RPMI8226 (cell line): Measurements from ENCODE around the gene PCNA.
"Not testable (repeated sequence)": the region's sequence is repeated elsewhere in the genome, so short reads cannot be mapped to it uniquely, and the experiment has no call there.

ENCODE experiments used
- DNase-seq: peaks from one replicate; pipeline ENCODE4 v3.0.0-alpha.2; 2015

PCNA gene

GRCh38 chr20:5095454-5095853, 24.3 kb downstream of the PCNA start:
- no peak for DNase-seq

GRCh38 chr20:5092765-5093339, 26.9 kb downstream of the PCNA start:
- DNase-seq, result no peak

- DNase-seq, result no peak
These were observed 27.9 kb downstream of the PCNA start for GRCh38 chr20:5091902-5092301.

- DNase-seq, result no peak
These were observed 29.6 kb downstream of the PCNA start for GRCh38 chr20:5090191-5090590.

GRCh38 chr20:5088688-5089087, 31.1 kb downstream of the PCNA start:
- DNase-seq, result no peak

- peak; percentile 78 for DNase-seq
These were observed 34.4 kb downstream of the PCNA start for GRCh38 chr20:5085380-5085779.

GRCh38 chr20:5080384-5080877, 39.3 kb downstream of the PCNA start:
- peak; percentile 89 for DNase-seq

DNA sequence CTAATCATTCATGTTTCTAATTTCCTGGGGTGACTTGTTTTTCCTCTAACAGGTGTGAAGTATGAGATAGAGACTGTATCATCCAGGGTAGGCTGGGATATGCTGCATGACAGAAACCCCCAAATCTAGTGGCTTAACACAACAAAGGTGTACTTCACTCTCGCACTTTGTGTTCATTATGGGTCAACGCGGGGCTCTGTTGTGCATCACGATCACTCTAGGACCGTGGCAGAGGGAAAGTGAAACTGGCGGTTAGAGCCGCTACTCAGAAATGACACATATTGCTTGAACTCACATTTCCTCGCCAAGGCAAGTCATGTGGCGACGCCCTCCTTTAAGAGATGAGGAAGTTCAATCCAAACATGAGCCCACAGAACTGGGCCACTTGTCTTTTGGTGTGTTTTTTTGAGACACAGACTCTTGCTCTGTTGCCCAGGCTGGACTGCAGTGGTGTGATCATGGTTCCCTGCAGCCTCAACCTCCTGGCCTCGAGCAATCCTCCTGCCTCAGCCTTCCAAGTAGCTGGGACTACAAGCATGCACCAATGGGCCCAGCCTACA, 41.3 kb downstream of the PCNA start:
- peak; percentile 96 for DNase-seq

DNA sequence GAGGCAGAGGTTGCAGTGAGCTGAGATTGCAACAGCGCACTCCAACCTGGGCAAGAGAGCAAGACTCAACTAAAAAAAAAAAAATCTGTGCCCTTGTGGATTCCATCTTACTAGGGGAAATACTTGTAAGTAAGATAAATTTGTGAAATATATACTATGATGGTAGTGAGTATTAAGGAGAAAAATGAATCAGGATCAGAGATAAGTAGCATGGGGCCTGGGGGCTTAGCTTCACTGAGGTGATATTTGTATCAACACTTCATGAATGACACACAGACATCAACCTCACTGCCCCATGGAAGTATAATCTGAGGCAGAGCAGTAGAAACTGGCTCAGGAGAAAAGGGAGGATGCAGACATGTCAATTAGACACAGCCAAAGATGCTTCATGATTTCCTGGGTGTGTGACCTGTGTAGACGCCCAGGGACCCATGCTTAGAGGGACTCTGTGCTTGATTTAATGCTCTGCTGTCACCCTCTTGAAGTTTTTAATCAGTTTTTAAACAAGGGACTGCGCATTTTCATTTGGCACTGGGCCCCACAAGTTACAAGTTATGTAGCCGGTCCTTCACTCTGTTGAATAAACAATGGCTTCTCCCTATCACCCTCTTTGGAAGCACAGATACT, 41.9 kb downstream of the PCNA start:
- DNase-seq, result no peak

GRCh38 chr20:5076913-5077312, 42.8 kb downstream of the PCNA start:
- not testable (repeated sequence) for DNase-seq

DNA sequence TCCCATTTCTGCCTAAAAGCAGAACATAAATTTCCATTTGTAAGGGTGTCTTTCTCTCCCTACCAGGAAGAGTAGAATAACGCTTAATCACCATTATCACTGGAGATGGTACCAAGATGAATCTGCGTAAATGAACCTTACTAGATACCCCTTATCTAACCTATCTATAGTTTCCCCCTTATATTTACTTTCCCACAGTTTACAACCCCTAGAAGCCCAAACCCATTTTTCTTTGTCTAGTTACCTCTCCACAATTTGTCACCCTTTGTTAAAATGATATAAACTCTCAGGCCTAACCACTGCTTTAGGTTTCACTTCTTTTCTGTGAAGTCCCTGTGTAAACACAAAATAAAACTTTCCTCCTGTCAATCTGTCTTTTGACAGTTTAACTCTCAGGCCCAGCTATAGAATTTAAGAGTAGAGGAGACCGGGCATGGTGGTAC, 45.5 kb downstream of the PCNA start:
- no peak for DNase-seq

- DNase-seq, result peak; percentile 58
These were observed 46.0 kb downstream of the PCNA start for GRCh38 chr20:5073660-5074231.

- peak; percentile 92 for DNase-seq
These were observed 46.8 kb downstream of the PCNA start for GRCh38 chr20:5072756-5073659.

DNA sequence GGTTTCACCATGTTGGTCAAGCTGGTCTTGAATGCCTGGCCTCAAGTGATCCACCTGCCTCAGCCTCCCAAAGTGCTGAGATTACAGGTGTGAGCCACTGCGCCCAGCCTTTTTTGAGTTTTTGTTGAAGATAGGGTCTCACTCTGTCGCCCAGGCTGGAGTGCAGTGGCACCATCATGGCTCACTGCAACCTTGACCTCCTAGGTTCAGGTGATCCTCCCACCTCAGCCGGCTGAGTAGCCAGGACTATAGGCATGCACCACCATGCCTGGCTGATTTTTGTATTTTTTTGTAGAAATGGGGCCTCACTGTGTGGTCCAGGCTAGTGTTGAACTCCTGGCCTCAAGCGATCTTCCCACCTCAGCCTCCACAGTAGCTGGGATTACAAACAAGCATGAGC, 47.8 kb downstream of the PCNA start:
- not testable (repeated sequence) for DNase-seq

DNA sequence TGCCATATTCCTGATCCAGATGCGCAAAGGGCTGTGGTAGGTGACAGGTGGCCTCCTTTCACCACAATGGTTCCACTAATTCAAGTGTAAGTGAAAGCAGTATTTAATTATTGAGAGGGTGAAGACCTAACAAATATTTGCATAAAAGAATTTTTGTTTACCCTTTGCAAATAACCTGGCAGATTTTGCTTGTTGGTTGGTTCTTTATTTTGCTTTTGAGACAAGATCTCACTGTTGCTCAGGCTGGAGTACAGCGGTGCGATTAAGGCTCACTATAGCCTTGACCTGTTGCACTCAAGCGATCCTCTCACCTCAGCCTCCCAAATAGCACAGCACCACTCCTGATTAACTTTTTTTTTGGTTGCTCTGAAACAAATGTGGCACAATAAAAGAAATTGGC, 49.2 kb downstream of the PCNA start:
- DNase-seq, result no peak

GRCh38 chr20:5070081-5070480, 49.7 kb downstream of the PCNA start:
- no peak for DNase-seq

GRCh38 chr20:5069141-5069806, 50.5 kb downstream of the PCNA start:
- DNase-seq, result no peak

DNA sequence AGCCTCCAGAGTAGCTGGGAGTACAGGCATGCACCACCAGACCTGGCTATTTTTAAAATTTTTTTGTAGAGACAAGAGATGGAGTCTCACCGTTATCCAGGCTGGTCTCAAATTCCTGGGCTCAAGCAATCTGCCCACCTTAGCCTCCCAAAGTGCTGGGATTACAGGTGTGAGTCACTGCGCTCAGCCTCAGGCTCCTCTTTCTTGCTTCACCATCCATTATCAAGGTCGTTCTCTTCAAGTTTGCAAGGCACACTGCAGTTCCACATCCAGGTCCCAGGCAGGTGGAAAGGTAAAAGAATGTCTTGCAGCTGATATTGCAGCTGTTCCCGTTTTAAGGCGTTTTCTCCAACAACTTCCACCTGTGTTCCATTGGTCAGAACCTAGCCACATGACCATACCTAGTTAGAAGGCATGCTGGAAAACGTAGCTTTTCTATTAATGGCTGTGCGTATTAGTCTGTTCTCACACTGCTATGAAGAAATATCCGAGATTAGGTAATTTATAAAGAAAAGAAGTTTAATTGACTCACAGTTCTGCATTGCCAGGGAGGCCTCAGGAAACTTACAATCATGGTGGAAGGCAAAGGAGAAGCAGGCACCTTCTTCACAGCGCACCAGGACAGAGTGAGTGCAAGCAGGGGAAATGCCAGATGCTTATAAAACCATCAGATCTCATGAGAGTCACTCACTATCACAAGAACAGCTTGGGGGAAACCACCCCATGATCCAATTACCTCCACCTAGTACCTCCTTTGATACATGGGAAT, 51.7 kb downstream of the PCNA start:
- DNase-seq, result no peak

DNA sequence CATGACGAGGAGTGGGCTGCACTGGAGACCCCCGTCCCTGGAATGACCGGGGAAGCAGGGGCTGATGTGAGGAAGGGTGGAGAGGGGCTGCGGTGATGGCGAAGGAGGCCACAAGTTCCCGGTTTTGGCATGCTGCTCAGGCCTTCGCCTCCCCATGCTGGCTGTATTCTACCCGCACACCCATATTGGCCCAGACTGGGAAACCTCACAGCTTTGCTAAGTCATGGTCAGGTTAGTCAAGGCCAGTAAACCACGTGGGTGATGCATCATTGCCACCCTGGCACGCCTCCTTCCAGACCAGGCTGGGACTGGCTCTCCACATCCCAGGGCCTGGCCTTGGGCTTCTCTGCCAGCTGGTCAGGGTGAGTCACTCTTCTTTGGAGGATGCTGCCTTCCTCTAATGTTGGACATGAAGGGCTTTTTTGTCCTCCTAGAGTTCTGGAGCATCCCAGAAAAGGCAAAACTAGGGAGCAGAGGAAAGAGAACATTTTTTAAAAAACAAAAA, 53.8 kb downstream of the PCNA start:
- DNase-seq, result peak; percentile 17

DNA sequence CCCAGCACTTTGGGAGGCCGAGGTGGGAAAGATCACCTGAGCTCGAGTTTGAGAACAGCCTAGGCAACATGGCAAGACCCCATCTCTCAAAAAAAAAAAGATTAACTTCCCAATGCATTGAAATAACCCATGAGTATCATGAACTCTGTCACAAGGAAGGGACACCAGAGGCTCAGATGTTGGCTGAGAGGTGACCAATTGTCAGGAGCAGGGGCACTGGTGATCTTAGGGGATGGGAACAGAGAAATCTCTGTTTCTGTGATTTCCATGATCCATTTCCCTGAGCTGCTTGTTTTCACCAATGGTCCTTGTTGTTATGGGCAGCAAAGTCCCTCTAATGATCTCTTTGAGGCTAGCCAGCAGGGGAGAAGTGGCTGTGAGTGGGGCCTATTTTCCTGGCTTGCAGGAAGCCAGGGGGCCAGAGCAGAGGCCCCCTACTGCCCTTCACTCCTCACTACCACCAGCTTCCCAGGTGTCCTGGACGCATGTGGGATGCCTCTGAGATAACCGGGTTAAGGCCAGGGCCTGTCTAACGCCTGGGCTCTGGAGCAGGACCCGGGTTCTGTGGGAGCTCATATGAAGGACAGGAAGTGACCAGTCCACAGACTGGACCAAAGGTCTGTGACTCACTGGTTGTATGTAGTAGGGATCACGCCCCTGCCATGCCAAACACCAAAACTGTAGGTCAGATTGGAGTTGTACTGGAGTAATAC, 54.4 kb downstream of the PCNA start:
- no peak for DNase-seq
